Measurements from ENCODE around the gene IRS1. TPM values are rescaled to one million over a fixed set of nuclear protein-coding genes. Genes with fewer than 3 reads are reported as not detected.

The IRS1 gene
- total RNA-seq, 2 experiments from 2014 or later, result 2.0 to 2.1 TPM

GRCh38 chr2:226767056-226767813, 32.4 kb downstream of the IRS1 start:
- no peak for DNase-seq
- ChIA-PET CTCF (no interaction called here), POLR2A (no interaction called here)
- intact Hi-C loops (cut with micrococcal nuclease), result no loop called here
- Mint-ChIP-seq H3K27me3 (no peaks in the 10 kb centered on the region), H3K27ac (no peak overlapping the region), H3K9me3 (no peaks in the 10 kb centered on the region), H3K36me3 (no peaks in the 10 kb centered on the region), H3K4me1 (ENCODE audit: low read depth) (peaks cover 4% of the 10 kb centered on the region), H3K4me3 (no peak overlapping the region)

DNA sequence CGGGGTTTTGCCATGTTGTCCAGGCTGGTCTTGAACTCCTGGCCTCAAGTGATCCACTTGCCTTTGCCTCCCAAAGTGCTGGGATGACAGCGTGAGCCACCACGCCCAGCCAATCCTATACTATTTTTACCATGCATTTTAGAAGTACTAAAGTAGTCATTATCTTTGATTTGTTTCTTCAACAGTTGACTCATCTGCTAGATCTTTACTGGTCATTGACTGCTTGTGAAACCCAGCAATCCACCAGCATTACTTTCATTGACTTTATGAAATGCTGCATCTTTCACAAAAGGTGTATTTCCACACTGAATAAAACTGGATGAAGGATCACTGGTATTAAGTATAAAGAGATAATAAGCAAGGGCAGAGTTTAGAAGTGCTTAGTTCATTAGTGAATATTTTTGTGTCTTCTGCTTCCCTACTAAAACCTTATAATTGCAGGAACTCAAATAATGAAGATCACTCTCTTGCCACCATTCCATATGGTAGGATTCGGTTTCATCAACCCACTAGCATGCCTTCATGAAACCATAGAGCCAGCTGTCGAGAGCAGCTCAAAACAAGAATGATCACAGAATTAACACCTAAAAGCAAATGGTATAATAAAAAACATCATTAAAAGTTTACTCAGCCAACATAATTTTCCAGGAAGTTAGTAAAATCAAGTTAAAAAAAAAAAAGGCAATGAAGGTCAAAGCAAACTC, 33.1 kb downstream of the IRS1 start:
- ChIA-PET CTCF (no interaction called here), POLR2A (no interaction called here)
- Mint-ChIP-seq H3K4me3 (no peak overlapping the region), H3K9me3 (no peaks in the 10 kb centered on the region), H3K27ac (no peak overlapping the region), H3K36me3 (no peaks in the 10 kb centered on the region), H3K27me3 (no peaks in the 10 kb centered on the region), H3K4me1 (ENCODE audit: low read depth) (no peaks in the 10 kb centered on the region)
- intact Hi-C loops (cut with micrococcal nuclease), result no loop called here
- no peak for DNase-seq

- Mint-ChIP-seq H3K36me3 (no peaks in the 10 kb centered on the region), H3K9me3 (no peaks in the 10 kb centered on the region), H3K4me1 (ENCODE audit: low read depth) (no peaks in the 10 kb centered on the region), H3K27me3 (peaks cover 2% of the 10 kb centered on the region), H3K4me3 (no peak overlapping the region), H3K27ac (no peak overlapping the region)
- ChIA-PET POLR2A (no interaction called here), CTCF (no interaction called here)
- intact Hi-C loops (cut with micrococcal nuclease), result no loop called here
- no peak for DNase-seq
These were observed 36.3 kb downstream of the IRS1 start for GRCh38 chr2:226763320-226763719.

- ChIA-PET POLR2A (interaction anchor here (1.1 kb wide), 1 partner anchor 31 kb away, joined by 3 read pairs; no protein-coding TSS in a partner anchor), CTCF (interaction anchor here (0.8 kb wide), 1 partner anchor 26 kb away, joined by 3 read pairs; no protein-coding TSS in a partner anchor)
- DNase-seq, result no peak
- H3K9me3 Mint-ChIP-seq, result no peaks in the 10 kb centered on the region
- H3K27me3 Mint-ChIP-seq, result peaks cover 2% of the 10 kb centered on the region
- no peak overlapping the region for H3K27ac Mint-ChIP-seq
- H3K4me3 Mint-ChIP-seq, result no peak overlapping the region
- peaks cover 1% of the 10 kb centered on the region for H3K4me1 Mint-ChIP-seq (ENCODE audit: low read depth)
- intact Hi-C loops (cut with micrococcal nuclease), result no loop called here
- H3K36me3 Mint-ChIP-seq, result no peaks in the 10 kb centered on the region
These were observed 38.4 kb downstream of the IRS1 start for GRCh38 chr2:226761195-226761583.

DNA sequence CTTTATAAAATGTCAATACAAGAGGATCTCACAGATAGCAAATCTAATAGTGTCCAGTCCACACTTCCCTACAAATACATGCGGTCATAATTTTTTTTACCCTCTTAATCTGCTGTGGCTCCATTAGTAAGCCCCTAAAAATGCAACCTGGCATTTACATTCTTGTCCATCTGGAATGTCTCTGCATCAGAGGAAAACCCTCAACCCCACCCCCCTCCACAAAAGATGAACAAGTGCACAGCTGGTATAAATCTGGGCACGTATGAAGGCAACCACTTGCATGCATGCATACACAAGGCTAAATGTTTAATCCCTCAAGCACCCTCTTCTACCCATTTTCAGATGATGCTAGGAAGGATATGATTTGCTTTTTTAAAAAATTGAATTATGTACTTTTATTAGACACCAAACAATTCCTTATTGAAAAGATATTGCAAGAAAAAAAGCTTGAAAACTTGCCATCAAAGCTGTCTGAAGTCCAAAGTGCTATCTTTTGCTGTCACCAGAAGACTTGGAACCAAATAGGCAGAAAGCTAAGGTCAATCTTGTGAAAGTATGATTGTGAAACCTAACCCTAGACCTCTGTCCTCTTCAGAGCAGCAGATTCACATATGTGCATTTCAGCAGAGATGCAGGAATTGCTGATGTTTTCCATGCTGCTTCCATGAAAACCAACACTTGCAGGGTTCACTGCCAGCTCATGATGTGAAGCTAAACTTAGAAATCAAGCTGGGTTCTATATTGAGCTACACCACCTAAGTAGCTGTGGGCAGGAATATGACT, 39.0 kb downstream of the IRS1 start:
- POLR2A ChIA-PET, result no interaction called here
- CTCF ChIA-PET, result interaction anchor here (0.8 kb wide), 1 partner anchor 25 kb away, joined by 3 read pairs; no protein-coding TSS in a partner anchor
- no peak overlapping the region for H3K27ac Mint-ChIP-seq
- intact Hi-C loops (cut with micrococcal nuclease), result no loop called here
- H3K4me3 Mint-ChIP-seq, result no peak overlapping the region
- no peaks in the 10 kb centered on the region for H3K36me3 Mint-ChIP-seq
- H3K27me3 Mint-ChIP-seq, result peaks cover 2% of the 10 kb centered on the region
- no peak for DNase-seq
- H3K9me3 Mint-ChIP-seq, result no peaks in the 10 kb centered on the region
- peaks cover 3% of the 10 kb centered on the region for H3K4me1 Mint-ChIP-seq (ENCODE audit: low read depth)

- ChIA-PET CTCF (no interaction called here), POLR2A (no interaction called here)
These were observed 39.9 kb downstream of the IRS1 start for GRCh38 chr2:226759768-226760167.

DNA sequence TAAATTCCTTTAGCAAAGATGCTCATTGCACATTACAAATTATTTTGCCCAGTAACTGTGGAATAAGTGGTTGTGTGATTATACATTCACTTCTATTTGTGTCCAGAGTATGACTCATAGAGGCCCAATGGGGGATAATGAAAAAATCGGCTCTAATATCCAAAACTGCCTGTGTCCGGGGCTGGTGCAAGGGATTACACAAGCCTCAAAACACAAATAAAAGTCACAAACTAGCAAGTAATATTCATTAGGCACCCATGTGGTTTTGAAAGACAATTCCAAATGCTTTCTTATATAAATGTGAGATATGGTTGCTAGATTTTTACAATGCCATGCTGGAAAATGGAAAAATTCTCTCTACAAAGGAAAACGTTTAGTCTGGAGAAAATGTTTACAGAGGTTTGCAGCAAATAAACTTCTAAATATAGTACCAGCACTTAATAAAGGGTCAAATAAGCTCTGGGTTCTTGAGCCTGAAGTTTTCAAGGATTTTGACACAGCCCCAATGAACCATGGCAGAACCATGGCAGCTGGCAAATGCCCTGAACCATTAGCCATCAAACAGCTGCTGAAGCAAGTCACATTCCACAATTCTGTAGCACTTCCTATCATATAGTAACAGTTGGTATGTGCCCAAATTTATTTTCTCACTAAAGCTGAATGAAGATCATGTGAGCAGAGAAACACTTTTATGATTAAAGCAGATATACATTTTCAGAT, 40.5 kb downstream of the IRS1 start:
- H3K36me3 Mint-ChIP-seq, result no peaks in the 10 kb centered on the region
- H3K4me1 Mint-ChIP-seq (ENCODE audit: low read depth), result peaks cover 3% of the 10 kb centered on the region
- no peak for DNase-seq
- no peak overlapping the region for H3K27ac Mint-ChIP-seq
- peaks cover 2% of the 10 kb centered on the region for H3K27me3 Mint-ChIP-seq
- ChIA-PET POLR2A (no interaction called here), CTCF (no interaction called here)
- H3K4me3 Mint-ChIP-seq, result no peak overlapping the region
- no peaks in the 10 kb centered on the region for H3K9me3 Mint-ChIP-seq
- intact Hi-C loops (cut with micrococcal nuclease), result no loop called here

More at GRCh38 chr2:226759768-226760167, 39.9 kb downstream of the IRS1 start:
- DNase-seq, result no peak
- Mint-ChIP-seq H3K4me1 (ENCODE audit: low read depth) (peaks cover 3% of the 10 kb centered on the region), H3K27me3 (peaks cover 2% of the 10 kb centered on the region), H3K9me3 (no peaks in the 10 kb centered on the region), H3K36me3 (no peaks in the 10 kb centered on the region), H3K27ac (no peak overlapping the region), H3K4me3 (no peak overlapping the region)
- intact Hi-C loops (cut with micrococcal nuclease), result no loop called here

GRCh38 chr2:226756131-226756530, 43.5 kb downstream of the IRS1 start:
- CTCF ChIA-PET, result interaction anchor here (1.2 kb wide), 1 partner anchor 44 kb away, joined by 3 read pairs; no protein-coding TSS in a partner anchor
- H3K27me3 Mint-ChIP-seq, result peaks cover 2% of the 10 kb centered on the region
- H3K4me3 Mint-ChIP-seq, result no peak overlapping the region
- POLR2A ChIA-PET, result no interaction called here
- peaks cover 3% of the 10 kb centered on the region for H3K4me1 Mint-ChIP-seq (ENCODE audit: low read depth)
- H3K36me3 Mint-ChIP-seq, result no peaks in the 10 kb centered on the region
- no peak overlapping the region for H3K27ac Mint-ChIP-seq
- intact Hi-C loops (cut with micrococcal nuclease), result loop anchor here (1.0 kb wide), 1 partner anchor 22 kb away; no protein-coding TSS in a partner anchor
- no peak for DNase-seq
- H3K9me3 Mint-ChIP-seq, result no peaks in the 10 kb centered on the region

GRCh38 chr2:226755631-226756030, 44.0 kb downstream of the IRS1 start:
- H3K9me3 Mint-ChIP-seq, result no peaks in the 10 kb centered on the region
- POLR2A ChIA-PET, result no interaction called here
- DNase-seq, result no peak
- H3K36me3 Mint-ChIP-seq, result no peaks in the 10 kb centered on the region
- peaks cover 3% of the 10 kb centered on the region for H3K4me1 Mint-ChIP-seq (ENCODE audit: low read depth)
- no peak overlapping the region for H3K27ac Mint-ChIP-seq
- intact Hi-C loops (cut with micrococcal nuclease), result loop anchor here (1.0 kb wide), 1 partner anchor 21 kb away; no protein-coding TSS in a partner anchor
- H3K27me3 Mint-ChIP-seq, result peaks cover 2% of the 10 kb centered on the region
- no peak overlapping the region for H3K4me3 Mint-ChIP-seq
- CTCF ChIA-PET, result interaction anchor here (1.2 kb wide), 1 partner anchor 45 kb away, joined by 3 read pairs; no protein-coding TSS in a partner anchor

- H3K9me3 Mint-ChIP-seq, result no peaks in the 10 kb centered on the region
- DNase-seq, result no peak
- no peak overlapping the region for H3K4me3 Mint-ChIP-seq
- ChIA-PET POLR2A (no interaction called here), CTCF (interaction anchor here (1.2 kb wide), 1 partner anchor 45 kb away, joined by 3 read pairs; no protein-coding TSS in a partner anchor)
- peaks cover 2% of the 10 kb centered on the region for H3K27me3 Mint-ChIP-seq
- intact Hi-C loops (cut with micrococcal nuclease), result no loop called here
- H3K4me1 Mint-ChIP-seq (ENCODE audit: low read depth), result peaks cover 3% of the 10 kb centered on the region
- H3K36me3 Mint-ChIP-seq, result no peaks in the 10 kb centered on the region
- no peak overlapping the region for H3K27ac Mint-ChIP-seq
These were observed 44.6 kb downstream of the IRS1 start for GRCh38 chr2:226754821-226755604.

DNA sequence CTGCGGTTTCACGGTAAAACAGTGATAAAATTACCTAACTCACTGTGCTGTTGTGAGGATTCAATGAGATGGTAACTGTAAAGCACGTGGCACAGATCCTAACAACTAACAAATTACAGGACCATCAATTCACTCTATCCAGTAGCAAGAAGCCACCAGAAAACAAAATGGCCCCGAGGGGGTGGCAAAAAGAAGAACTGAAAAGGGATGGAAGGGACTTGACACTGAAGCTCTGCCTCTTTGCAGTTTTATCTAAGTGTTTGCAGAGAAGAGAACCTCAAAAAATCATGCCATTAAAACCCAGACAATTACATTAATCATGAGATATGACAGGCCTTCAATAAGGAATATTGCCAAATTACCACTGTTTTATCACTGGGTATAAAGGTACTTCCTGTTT, 46.7 kb downstream of the IRS1 start:
- Mint-ChIP-seq H3K4me3 (no peak overlapping the region), H3K9me3 (no peaks in the 10 kb centered on the region), H3K4me1 (ENCODE audit: low read depth) (peaks cover 3% of the 10 kb centered on the region), H3K27me3 (no peaks in the 10 kb centered on the region), H3K27ac (no peak overlapping the region), H3K36me3 (no peaks in the 10 kb centered on the region)
- DNase-seq, result no peak
- CTCF ChIA-PET, result no interaction called here
- intact Hi-C loops (cut with micrococcal nuclease), result no loop called here
- POLR2A ChIA-PET, result no interaction called here

All from activated CD4-positive, alpha-beta memory T cell treated with anti-CD3 and anti-CD28 coated beads for 36 hours (primary cell).